Activated CD8-positive, alpha-beta memory T cell treated with anti-CD3 and anti-CD28 coated beads for 36 hours (primary cell): Measurements from ENCODE around the gene GDPGP1. TPM values are rescaled to one million over a fixed set of nuclear protein-coding genes. Genes with fewer than 3 reads are reported as not detected.
"Not testable (repeated sequence)": the region's sequence is repeated elsewhere in the genome, so short reads cannot be mapped to it uniquely, and the experiment has no call there.

Source experiments
- CTCF ChIA-PET: fragments of 350-600 bp; sonication (Branson Sonifier 250); formaldehyde crosslinking; loops from one replicate; lab custom pipeline; 2021; ENCODE audit warnings: antibody characterized with exemption; lab: Charles Lee
- POLR2A ChIA-PET: fragments of 350-600 bp; sonication (Branson Sonifier 250); formaldehyde crosslinking; loops from one replicate; lab custom pipeline; 2021; ENCODE audit warnings: antibody characterized with exemption; lab: Charles Lee
- total RNA-seq, 2 experiments: library from RNA; stranded (reverse); gene quantifications; one replicate each; pipeline ENCODE4 v1.2.3, GENCODE V29; 2021

GDPGP1 gene
- total RNA-seq, 2 experiments from 2014 or later: 11.1 to 11.4 TPM

DNA sequence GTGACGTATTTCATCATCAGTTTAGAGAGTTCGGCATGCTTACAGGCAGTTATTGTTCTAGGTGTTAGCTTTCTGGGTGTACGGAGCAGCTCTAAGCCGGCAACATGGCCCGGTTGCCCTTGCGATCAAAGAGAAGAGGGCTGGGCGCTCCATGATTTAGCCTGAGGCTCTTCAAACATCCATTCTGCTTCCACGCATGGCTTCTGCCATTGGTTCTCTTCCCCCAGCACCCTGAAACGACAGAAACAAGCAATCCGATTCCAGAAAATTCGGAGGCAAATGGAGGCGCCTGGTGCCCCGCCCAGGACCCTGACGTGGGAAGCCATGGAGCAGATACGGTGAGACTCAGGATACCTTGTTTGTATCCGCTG is 32.0 kb downstream of the GDPGP1 start:
- ChIA-PET CTCF (interaction anchor here (0.6 kb wide), 1 partner anchor 32 kb away, joined by 3 read pairs; no protein-coding TSS in a partner anchor), POLR2A (interaction anchor here (0.7 to 2.3 kb wide), 8 partner anchors 8 to 232 kb away, joined by 3 to 13 read pairs (median 3); partner anchors contain the start of genes CIB1, GDPGP1 and SEMA4B)

DNA sequence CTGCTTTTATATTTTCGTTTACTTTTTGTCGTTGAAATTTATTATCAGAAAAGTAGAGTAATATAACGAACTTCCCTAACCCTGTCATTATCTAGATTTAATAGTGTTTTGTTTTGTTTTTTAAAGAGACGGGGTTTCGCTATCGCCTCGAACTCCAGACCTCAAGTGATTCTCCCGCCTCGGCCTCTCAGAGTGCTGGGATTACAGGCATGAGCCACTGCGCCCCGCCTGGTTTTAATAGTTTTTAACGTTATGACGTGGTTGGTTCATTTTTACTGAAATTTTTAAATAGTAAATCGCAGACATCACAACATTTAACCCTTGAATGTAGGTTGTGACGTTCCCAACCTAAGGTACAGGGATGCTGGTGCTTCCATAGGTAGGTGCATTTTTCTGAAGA is 32.5 kb downstream of the GDPGP1 start:
- ChIA-PET POLR2A (interaction anchor here (0.7 to 2.3 kb wide), 3 partner anchors 16 to 136 kb away, joined by 6 to 13 read pairs (median 7); partner anchors contain the start of genes CIB1 and GDPGP1), CTCF (interaction anchor here (0.6 to 0.7 kb wide), 2 partner anchors 32 to 58 kb away, joined by 3 read pairs; no protein-coding TSS in a partner anchor)

DNA sequence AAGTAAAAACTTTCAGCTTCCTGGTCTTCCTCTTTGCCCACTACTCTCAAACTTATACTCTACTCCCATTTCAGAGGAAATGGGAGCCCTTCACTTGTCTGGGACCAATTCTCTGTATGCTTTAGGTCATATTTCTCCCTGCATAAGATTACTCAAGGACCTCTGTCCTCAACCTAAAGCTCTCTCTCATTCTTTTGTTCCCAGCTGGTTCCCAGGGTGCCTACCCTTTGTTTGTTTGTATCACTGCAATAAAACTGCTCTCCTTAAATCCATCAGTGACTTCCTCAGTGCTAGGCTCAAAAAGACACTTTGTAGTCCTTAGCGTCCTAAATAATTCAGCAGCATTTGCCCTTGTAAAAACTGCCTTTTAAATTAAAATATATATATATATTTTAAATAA is 34.4 kb downstream of the GDPGP1 start:
- CTCF ChIA-PET: no interaction called here
- POLR2A ChIA-PET: no interaction called here

DNA sequence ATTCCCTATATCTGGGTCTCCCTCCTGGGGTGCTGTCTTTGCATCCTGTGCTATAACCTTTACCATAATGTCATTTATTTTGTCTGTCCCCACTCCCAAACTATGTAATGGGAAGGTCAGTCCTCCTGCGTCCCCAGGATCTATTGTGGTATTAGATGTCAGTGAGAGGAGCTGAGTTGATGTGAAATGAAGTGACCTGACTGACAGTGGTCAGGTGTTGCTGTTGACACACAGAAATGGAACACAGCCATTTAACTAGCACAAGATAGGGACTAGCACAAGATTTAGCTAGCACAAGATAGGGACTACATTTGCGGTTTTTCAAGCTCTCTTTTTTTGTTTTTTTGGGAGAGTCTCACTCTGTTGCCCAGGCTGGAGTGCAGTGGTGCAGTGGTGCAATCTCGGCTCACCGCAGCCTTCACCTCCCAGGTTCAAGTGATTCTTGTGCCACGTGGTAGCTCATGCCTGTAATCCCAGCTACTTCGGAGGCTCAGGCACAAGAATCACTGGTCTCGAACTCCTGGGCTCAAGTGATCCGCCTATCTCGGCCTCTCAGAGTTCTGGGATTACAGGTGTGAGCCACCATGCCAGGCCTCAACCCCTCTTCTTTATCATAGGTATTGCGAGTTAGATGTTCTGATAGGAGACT is 36.6 kb downstream of the GDPGP1 start:
- CTCF ChIA-PET: interaction anchor here (0.8 to 1.4 kb wide), 2 partner anchors 23 to 35 kb away, joined by 3 to 4 read pairs; no protein-coding TSS in a partner anchor

DNA sequence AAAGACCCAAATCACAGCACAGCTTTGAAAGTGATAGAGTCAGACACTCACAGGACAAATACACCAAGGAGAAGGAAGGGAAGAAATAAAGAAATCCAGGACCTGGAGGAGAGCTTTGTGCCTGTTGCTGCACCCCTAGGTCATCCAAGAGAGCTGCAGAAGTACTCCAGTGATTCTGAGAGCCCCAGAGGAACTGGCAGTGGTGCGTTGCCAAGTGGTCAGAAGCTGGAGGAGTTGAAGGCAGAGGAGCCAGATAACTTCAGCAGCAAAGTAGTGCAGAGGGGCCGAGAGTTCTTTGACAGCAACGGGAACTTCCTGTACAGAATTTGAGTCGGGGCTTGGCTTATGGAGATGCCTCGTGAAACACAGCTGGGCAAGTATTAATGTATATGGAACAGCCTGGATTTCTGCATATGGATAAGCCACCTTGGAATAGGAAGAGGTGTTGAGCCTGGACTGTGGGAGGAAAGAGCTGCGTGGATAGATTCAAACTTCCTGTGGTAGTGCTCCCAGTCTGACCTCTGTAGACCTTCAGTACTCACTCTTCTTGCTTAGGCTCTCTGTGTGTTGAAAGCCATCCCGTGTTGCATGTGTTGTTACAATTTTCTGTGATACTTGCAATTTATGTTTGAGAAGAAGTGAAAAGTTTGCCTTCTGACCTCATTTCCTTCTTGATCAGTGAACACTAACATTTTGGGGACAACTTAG is 37.6 kb downstream of the GDPGP1 start:
- CTCF ChIA-PET: interaction anchor here (0.6 to 1.4 kb wide), 3 partner anchors 22 to 54 kb away, joined by 3 to 4 read pairs (median 4); no protein-coding TSS in a partner anchor
- POLR2A ChIA-PET: interaction anchor here (1.5 kb wide), 1 partner anchor 11 kb away, joined by 5 read pairs; no protein-coding TSS in a partner anchor

More for the DNA sequence above, 36.6 kb downstream of the GDPGP1 start:
- POLR2A ChIA-PET: interaction anchor here (0.7 to 1.5 kb wide), 2 partner anchors 12 to 45 kb away, joined by 3 to 5 read pairs; no protein-coding TSS in a partner anchor

DNA sequence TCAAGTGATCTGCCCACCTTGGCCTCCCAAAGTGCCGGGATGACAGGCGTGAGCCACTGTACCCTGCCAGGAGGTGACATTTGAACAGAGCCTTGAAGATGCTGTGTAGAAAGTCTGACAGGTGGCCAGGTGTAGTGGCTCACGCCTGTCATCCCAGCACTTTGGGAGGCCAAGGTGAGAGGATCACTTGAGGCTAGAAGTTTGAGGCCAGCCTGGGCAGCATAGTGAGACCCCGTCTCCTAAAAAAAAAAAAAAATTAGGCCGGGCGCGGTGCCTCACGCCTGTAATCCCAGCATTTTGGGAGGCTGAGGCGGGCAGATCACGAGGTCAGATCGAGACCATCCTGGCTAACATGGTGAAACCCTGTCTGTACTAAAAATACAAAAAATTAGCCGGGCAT is 44.5 kb downstream of the GDPGP1 start:
- POLR2A ChIA-PET, CTCF ChIA-PET: not testable (repeated sequence)

DNA sequence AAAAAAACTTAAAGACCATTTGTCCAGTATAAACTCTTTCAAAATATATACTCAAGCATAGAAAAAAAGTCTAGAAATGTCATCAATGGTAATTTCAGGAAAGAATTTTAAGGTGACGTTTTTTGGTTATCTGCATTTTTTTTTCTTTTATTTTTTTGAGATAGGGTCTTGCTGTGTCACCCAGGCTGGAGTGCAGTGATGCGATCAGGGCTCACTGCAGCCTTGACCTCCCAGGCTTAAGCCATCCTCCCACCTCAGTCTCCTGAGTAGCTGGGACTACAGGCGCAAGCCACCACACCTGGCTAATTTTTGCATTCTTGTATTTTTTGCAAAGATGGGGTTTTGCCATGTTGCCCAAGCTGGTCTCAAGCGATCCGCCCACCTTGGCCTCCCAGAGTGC is 46.7 kb downstream of the GDPGP1 start:
- POLR2A ChIA-PET: not testable (repeated sequence)
- CTCF ChIA-PET: interaction anchor here (2.0 kb wide), 1 partner anchor 13 kb away, joined by 5 read pairs; no protein-coding TSS in a partner anchor

DNA sequence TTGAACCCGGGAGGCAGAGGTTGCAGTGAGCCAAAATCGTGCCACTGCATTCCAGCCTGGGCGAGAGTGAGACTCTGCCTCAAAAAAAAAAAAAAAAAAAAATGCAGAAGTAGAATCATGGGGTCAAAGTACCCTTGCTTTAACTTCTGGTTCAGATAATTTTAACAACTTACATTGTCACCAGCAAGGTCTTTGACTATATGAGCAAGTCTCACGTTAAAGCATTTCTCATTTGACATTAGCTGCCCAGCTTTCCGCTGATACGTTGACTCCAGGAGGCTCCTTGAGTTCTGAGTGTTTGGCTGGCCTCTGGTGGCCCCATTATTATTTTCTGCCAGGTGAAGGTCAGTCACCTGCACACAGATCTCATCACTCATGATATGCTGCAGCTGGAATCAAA is 47.6 kb downstream of the GDPGP1 start:
- CTCF ChIA-PET, POLR2A ChIA-PET: not testable (repeated sequence)

DNA sequence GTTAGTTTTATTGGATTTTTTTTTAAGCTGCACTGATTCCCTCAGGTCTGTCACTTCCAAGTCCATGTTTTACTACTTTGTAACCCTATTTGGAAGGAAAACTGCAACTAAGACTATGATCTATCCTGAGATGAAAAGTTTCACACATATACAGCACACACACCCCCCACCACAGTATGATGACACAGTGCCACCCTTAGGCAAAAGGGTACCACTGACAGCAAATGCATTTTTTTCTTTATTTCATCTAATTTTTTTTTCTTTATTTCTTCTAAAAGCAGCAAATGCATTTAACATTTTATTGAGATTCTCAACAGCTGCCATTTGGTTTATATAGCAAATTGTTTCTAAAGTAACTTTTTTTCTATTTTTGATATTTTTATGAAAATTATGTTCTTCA is 52.7 kb downstream of the GDPGP1 start:
- ChIA-PET CTCF (interaction anchor here (0.6 to 1.6 kb wide), 5 partner anchors 18 to 168 kb away, joined by 3 to 10 read pairs (median 3); partner anchors contain the start of genes CIB1 and GDPGP1), POLR2A (interaction anchor here (0.5 to 0.6 kb wide), 2 partner anchors 54 to 242 kb away, joined by 3 to 4 read pairs; no protein-coding TSS in a partner anchor)

DNA sequence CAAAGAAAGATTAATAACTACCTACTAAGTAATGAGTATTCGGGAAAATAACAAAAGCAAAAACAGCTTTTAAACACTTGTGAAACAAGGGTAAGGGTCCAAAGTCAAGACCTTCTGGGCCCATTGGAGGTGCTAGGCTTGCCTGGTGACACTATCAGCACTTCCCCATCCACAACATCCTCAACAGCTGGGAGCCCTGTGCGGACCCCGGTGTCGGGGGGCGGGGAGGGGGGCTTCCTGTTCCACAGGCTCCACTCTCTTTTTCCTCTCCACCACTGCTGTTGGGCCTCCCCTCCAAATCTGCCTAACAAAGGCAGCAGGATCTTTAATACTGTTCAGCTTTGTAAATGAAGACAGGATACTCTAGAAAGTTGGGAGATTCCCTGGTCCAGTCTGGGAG is 53.1 kb downstream of the GDPGP1 start:
- POLR2A ChIA-PET: interaction anchor here (0.5 to 0.6 kb wide), 2 partner anchors 54 to 241 kb away, joined by 3 to 4 read pairs; no protein-coding TSS in a partner anchor
- CTCF ChIA-PET: interaction anchor here (0.6 to 1.6 kb wide), 5 partner anchors 18 to 169 kb away, joined by 3 to 10 read pairs (median 3); partner anchors contain the start of genes CIB1 and GDPGP1

DNA sequence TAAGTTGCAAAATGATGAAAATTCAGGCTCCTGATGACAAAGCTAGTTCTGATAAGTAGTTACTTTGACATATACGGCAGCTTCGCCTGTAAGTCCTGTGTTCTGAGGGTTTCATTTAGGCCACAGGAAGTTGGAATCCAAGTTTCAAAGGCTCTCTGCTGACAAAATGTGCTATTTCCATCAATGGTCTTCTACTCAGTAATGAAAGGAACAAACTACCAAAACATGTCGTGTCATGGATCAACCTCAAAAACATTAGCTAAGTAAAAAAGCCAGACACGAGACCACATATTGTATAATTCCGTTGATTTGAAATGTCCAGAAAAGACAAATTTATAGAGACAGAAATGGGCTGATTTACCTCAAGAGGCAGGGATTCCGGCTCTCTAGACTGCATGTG is 53.9 kb downstream of the GDPGP1 start:
- POLR2A ChIA-PET: no interaction called here
- CTCF ChIA-PET: interaction anchor here (1.6 kb wide), 1 partner anchor 54 kb away, joined by 3 read pairs; the partner anchor contains the start of genes CIB1 and GDPGP1

DNA sequence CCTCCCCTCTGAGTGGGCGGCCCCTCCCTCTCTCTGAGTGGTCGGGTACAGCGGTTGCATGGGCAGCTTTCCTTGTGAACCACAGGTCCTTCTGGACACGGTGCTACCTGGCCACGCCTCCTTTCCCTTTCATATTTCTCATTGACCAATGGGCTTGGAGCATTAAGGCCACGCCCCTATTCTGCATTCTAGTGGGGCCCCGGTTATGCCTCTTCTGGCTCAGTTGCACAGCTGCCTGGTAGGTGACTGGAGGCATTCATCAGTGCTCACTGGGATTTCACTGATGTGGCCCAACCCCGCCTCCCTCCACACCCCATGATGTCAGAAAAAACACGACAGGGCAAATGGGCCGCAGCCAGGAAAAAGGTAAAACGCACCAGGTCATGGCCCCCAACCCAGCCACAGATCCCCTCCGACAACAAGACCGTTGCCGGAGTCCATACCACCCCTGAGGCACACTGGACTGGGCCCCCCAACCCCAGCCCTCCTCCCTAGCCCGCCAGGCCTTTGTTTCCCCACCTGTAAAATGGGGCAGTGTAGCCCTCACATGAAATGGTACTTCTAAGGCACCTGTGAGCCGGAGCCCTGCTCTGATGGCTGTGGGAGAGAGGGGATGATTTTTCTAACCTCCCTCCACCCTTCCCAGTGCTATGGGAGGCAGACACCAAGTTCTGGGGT is 57.8 kb downstream of the GDPGP1 start:
- ChIA-PET POLR2A (no interaction called here), CTCF (interaction anchor here (1.3 to 2.1 kb wide), 3 partner anchors 9 to 149 kb away, joined by 3 to 7 read pairs (median 5); no protein-coding TSS in a partner anchor)

DNA sequence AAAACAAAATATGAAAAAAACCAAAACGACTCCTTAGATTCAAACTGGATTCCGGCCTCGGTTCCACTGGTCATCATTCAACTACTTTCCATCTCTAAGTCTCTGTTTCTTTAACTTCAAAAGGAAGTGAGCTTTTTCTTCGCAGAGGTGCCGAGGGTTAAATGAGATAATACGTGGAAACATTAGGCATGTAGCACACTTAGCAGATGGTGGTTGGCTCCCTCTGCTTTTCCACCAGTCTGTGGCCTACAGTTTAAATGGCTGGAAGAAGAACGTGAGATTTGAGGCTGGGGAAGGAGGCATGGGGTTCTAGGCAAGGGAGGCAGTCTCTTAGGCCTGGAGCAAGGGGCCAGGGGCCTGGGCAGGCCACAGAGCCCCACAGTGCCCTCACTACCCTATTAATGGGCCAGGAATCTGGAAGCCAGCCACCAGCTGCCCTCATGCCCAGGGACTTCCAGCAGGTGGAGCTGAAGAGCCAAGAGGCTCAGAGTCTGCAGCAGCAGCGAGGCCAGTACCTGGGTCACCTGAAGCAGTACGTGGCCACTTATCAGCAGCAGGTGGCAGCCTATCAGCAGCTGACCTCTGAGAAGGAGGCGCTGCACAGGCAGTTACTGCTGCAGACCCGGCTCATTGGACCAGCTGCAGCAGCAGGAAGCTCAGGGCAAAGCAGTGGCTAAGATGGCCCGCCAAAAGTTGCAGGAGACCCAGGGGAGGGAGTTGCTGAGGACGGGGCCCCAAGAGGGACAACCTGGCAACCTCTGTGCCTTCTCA is 59.2 kb downstream of the GDPGP1 start:
- POLR2A ChIA-PET: not testable (repeated sequence)

DNA sequence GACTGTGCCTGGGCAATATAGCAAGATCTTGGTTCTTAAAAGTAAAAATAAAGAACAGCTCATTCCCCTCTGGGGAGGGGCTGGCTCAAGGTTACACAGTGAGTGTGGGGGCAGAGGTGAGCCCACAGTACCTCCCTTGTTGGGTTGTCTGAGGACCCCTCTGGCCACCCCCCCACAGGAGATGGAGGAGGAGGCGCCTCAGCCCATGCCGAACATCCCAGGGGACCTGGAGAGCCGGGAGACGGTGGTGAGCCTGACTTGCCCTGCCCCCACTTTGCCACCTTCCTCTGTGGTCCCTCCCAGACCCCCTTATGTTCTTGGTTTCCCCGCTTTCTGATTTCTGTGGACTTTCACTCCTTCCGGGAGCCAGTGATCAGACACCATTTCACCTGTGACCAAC is 60.1 kb downstream of the GDPGP1 start:
- CTCF ChIA-PET: interaction anchor here (1.0 to 2.1 kb wide), 6 partner anchors 14 to 185 kb away, joined by 3 to 6 read pairs (median 4); no protein-coding TSS in a partner anchor
- POLR2A ChIA-PET: no interaction called here

More for the DNA sequence above, 59.2 kb downstream of the GDPGP1 start:
- CTCF ChIA-PET: interaction anchor here (0.8 to 2.1 kb wide), 14 partner anchors 8 to 664 kb away, joined by 3 to 7 read pairs (median 3); no protein-coding TSS in a partner anchor

DNA sequence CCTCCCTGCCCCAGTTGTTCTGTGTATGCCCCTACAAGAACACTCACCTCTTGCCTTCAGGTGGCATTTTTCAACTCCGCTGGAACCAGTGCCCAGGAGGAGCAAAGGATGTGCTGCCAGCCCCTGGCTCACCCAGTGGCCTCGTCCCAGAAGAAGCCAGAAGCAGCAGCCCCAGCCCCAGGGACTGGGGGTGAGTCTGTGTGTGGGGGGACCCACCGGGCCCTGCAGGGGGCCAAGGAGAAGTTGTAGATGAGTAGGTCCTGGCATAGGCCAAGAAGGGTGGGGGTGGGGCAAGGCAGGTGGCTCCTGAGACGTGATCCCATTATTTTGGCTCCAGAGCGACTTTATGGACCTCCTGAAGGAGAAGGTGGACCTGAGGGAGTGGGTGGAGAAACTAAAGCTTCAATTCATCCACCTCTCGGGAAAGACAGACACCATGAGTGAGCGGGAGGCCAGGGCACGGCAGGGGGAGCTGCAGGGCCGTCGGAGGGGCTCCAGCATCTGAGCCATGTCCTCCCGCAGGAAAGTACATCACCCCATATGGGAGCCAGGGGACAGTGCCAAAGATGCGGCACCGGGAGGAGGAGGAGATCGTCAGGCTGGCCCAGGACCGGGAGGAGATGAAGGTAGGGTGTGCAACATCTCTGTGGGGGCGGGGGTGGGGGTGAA is 60.7 kb downstream of the GDPGP1 start:
- CTCF ChIA-PET: interaction anchor here (0.6 to 2.1 kb wide), 3 partner anchors 15 to 185 kb away, joined by 3 to 5 read pairs (median 4); no protein-coding TSS in a partner anchor

DNA sequence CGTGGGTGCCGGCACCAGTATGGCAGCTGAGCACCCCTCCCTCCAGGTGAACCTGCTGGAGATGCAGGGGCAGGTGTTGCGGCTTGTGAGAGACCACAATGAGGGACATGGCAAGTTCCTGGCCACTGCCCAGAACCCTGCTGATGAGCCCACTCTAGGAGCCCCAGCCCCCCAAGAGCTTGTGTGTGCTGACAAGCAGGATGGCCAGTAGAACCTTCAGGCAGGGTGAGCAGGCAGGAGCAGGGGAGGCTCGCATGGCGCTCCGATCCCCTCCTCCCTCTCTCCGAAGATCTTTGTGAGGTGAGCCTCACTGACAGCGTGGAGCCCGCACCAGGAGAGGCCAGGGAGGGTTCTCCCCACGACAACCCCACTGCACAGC is 61.2 kb downstream of the GDPGP1 start:
- POLR2A ChIA-PET: no interaction called here
- CTCF ChIA-PET: interaction anchor here (0.6 to 1.0 kb wide), 2 partner anchors 9 to 30 kb away, joined by 3 read pairs; no protein-coding TSS in a partner anchor

More for the DNA sequence above, 60.7 kb downstream of the GDPGP1 start:
- POLR2A ChIA-PET: no interaction called here
